HG03442 (cell line): Measurements from ENCODE around the gene FAM25G.
"Not testable (repeated sequence)": the region's sequence is repeated elsewhere in the genome, so short reads cannot be mapped to it uniquely, and the experiment has no call there.

Experiments used
- ATAC-seq: cut with Tn5 transposase; IDR thresholded peaks from one replicate; pipeline ENCODE4 v1.9.1; 2021; ENCODE audit warnings: mild to moderate bottlenecking, moderate library complexity; ENCODE audit not compliant: unreplicated experiment

Gene FAM25G

DNA sequence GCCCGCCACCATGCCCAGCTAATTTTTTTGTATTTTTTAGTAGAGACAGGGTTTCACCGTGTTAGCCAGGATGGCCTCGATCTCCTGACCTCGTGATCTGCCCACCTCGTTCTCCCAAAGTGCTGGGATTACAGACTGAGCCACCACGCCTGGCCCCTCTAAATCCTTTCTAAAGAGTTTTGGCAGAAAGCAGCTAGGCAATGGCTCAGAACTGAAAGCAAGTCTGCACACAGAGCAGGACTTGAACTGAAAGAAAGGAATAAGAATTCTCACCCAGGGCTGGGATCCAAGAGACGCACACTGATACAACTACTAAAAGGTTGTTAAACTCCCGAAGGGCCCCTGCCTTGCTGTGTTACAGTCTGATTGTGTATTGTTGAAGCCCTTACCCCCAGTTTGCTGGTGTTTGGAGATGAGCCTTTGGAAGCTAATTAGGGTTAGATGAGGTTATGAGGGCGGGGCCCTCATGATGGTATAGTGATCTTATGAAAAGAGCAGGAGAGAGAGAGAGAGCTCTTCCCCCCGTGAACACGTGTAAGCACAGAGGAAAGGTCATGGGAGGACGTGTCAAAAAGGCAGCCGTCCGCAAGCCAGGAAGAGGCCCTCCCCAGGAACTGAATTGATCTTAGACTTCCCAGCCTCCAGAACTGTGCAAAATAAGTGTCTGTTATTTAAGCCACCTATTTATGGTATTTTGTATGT lies 26.1 kb downstream of the FAM25G start:
- ATAC-seq: not testable (repeated sequence)

DNA sequence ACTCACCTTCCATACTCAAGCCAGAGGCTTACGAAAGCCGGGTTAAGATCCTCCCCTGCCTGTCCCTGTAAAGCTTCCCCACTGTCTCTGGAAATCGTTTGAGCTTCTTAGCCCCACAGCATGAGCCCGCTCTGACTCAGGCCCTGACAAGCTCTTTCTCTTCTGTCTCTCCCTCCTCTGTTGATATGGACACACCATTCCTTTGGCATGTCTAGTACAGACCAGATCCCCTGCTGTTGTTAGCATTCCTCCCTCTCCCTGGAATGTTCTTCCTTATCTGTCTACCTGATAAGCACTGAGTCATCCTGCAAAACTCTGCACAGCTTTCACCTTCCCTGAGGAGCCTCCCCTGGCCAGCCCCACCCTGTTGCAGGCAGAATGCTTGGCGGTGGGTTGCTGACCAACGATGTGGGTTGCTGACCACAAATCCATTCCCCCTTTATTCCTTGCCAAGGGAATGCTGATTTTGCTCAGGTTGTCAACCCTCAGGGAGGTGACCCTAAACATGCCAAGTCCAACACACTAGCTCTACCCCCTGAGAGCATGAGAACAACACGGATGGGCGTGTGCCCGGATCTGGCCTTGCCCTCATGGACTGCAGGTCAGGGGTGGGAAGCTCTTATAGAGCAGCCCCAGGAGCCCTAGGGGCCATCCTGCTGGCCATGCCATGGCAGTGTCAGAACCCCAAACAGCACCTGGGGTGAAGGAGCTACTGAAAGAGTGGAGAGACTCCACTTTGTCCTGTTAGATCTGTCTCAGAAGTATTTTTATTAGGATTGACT lies 28.7 kb downstream of the FAM25G start:
- ATAC-seq: not testable (repeated sequence)

DNA sequence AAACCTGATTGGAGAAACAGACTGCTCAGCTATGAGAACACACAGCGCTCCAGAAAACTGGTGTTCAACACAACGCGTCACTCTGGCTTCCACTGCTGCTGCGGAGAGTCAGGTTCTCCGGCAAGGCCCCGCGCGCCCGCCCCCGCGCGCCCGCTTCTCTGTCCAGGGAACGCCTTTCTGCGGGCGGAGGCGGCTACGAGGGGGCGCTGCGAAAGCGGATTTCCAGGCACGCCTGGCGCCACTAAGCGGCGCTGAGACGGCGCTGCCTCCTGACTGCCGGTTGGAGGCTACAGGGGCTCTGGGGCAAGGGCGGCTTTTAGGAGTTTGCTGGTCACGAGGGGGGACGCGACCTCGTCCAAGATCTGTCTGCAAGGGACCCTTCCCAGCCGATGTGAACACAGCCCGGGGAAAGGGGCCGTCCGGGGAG lies 30.2 kb downstream of the FAM25G start:
- not testable (repeated sequence) for ATAC-seq

DNA sequence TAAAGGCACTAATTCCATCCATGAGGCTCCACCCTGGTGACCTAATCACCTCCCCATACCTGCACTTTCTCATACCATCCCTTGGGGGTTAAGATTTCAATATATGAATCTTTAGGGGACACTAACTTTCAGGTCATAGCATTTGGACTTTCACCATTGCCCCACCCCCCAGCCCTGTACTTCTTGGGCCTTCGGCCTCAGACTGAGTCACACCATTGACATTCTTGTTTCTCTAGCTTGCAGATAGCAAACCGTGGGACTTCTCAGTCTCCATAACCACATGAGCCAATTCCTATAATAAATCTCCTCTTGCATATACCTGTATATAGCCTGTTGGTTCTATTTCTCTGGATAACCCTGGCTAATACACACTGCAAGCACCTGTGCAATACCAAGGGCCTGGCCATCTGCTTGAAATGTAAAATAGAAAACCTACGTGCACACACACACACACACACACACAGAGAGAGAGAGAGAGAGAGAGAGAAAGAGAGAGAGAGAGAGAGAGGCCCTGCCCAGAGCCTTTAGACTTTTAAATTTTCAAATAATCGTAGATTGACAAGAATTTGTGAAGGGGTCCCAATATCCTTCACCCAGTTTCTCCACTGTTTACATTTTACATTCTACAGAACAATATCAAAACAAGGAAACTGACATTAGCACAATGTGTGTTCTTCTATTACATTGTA lies 32.9 kb downstream of the FAM25G start:
- ATAC-seq: no peak

DNA sequence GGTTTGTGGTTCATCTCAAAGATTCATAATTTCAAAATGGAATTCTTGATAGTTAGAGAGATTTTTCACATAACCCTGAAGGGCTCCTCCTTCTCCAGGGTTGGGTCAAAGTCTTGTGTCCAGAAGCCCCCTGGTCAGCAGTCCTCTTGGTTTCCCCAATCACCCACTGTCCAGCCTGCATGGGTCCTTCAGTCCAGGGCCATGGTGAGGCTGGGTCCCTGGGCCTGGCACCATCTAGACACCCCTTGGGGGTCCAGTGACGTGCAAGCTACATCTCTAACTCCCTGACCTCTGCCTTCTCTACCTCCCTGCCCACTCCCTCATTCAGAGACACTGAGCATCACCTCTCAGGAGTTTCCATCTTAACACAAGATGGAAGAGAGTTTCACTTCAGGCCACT lies 33.7 kb downstream of the FAM25G start:
- ATAC-seq: no peak

DNA sequence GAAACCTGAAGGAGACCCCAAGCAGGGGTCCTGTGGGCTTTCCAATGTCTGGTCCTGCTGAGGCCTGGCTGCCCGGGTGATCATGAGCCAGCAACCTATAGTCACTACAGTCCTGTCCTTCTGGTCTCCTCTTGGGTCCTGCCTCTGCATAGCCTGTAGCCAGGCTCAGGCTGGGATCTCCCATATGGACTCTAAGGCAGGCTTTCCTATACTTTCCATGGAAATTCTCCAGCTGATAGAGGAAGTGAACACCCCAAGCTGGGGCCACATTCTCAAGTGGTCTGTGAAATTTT lies 34.0 kb downstream of the FAM25G start:
- ATAC-seq: no peak

DNA sequence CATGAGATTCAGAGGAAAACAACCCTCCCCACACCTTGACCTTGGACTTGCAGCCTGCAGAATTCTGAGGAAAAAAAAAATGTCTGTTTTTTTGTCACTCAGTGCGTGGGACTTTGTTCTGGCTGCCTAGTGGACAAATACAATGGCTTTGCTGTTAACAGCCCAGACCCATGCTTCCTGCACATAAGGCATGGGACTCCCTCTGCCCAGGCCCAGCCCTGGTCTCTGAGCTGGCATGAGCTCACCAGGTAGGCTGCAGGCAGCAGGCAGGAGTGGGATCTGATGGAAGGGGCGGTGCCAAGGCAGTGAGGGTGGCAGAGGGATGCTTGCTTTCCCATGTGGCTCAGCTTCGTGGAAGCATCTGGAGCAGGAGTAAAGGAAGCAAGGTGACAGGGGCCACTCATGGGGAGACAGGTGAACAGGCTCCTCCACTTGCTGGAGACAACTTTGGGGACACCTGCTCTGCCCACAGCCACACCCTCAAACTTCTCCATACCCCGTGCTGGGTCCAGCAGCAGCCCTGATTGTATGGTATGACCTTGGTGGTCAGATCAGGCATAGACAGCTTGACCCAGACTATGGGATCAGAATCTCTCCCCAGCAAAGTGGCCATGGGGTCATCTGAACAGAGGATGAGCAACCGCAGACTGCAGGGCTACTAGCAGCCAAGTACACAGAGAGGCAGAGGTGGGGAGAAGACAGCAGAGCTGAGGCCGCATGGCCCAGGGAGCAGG lies 34.5 kb downstream of the FAM25G start:
- ATAC-seq: no peak

DNA sequence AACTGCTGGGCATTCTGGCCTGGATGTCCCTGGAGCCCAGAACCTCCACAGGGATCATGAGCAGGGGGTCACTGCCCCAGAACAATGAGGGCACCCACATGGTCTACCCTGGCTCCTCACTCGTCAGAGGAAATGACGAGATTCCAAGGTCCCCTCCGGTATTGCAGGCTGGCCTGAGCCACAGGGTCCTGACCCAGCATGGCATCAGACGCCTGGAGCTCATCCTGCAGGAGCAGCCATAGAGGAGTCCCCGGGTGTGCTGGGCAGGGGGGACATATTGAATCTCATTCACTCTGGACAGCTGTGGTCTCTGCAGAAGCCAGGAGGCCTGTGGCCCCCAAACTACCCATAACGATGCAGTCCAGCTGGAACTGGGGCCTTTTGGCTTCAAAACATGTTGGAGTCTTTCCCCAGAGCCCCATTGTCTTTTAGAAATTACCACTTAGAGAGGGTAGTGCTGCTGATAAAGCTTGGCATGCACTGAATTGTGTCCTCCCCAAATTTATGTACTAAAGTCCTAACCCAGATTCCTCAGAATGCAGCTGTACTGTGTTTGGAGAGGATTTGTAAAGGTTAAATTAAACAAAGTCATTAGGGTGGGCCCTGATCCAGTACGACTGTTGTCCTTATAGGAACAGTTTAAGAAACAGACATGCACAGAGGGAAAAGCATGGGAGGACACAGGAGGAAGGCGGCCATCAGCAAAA lies 35.3 kb downstream of the FAM25G start:
- ATAC-seq: no peak

DNA sequence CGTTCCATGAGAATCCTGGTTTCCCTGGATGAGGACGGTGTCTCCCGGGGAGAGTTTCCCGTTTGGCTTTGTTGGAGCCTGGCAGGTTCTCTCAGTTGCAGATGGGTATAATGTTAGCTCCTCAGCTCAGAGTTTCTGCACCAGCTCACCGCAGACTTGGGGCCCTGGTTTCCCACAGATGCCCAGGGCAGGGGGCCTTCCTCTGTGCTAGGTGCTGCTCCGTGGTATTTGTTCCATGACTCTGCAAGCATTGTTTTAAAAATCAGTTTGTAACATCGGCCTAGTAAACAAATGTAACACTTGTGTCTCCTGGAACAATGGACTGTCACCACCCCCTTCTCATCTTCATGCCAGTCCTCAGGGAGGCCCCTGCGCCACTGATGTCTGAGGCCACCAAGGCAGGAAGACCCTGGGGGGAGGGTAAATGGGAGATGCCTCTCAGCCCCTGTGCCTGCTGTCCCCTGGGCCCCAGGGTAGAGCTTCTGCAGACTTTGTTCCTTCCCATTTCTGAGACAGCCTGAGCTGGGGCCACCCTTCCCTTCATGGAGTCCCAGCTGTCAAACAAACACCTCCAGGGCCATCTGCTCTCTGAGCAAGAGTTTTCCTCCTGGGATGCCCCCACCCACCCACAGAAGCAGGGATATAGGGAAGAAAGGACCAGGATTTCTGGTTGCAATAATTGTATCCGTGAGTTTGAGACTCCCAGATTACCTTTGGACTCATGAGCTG lies 36.0 kb downstream of the FAM25G start:
- not testable (repeated sequence) for ATAC-seq

DNA sequence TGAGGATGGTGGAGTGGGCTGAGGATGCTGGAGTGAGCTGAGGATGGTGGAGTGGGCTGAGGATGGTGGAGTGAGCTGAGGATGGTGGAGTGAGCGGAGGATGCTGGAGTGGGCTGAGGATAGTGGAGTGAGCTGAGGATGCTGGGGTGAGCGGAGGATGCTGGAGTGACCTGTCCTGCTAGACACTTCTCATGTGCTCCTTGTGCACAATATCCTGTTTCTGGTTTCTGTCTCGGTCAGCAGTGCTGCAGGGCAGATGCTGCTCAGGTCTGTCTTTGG lies 36.8 kb downstream of the FAM25G start:
- ATAC-seq: no peak

DNA sequence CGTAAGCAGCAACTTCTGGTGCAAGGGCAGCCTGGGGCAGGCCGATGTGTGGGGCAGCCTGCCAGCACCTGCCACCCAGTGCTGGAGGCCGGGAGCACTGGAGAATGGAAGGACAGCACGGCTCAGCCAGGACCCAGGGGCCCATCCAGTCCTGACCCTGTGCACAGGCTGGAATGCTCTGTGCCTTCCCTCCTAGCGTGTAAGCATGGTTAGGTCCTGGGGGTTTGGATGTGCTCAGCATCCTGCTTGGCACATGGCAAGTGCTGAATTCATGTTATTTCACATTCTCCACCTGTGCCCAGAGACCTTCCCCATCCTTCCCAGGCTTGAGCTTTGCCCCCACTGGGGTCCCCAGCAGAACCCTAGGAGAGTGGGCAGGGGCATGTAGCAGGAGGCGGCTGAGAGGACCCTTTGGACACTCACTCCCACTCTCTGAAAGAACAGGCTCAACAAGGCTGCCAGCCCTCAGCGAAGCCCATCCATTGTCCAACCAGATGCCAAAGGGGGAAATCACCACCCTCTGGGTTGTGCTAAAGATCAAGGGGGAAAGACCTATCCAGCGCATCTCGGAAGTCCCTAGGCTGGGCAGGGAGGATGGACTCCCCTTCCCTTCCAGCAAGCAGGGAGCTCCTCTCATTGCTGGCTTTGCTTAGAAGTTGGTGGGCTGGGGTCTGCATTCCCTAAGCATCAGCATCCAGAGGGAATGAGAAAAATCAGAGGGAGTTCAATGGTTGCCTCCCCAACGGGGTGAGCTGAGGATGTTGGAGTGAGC lies 37.3 kb downstream of the FAM25G start:
- no peak for ATAC-seq

DNA sequence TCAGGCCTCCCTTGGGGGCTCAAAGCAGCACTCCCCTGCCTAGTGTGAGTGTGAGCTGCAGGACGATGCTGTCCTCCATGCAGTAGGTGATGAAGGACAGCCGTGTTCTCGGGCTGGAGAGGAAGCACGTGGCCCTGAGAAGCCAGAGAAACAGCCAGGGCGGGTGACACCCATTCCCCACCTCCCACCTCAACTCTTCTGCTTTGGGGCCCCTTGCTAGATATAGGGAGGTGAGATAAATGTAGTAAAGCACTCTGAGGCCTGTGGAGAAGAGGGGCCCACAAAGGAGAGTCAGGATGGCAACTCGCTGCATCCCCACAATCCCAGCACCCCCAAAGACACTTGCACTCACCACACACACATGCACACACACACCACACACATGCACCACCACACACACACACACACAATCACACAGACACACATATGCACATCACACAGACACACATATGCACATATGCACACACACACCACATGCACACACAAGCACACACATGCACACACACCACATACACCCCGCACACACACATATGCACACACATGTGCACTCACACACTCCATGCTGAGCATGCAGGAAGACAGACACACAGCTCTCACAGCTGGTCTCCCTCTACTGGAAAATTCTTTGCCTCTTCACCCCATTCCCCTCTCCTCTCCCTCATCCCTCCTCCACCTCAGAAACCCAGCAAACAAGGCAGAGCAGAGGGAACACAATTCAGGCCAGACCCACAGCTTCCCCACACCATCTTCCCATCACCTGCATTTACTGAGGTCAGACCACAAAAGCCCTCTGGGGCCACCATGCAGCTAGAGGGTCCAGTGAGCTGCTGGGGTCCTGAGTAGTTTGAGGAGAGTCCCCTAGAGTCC lies 38.1 kb downstream of the FAM25G start:
- ATAC-seq: no peak

DNA sequence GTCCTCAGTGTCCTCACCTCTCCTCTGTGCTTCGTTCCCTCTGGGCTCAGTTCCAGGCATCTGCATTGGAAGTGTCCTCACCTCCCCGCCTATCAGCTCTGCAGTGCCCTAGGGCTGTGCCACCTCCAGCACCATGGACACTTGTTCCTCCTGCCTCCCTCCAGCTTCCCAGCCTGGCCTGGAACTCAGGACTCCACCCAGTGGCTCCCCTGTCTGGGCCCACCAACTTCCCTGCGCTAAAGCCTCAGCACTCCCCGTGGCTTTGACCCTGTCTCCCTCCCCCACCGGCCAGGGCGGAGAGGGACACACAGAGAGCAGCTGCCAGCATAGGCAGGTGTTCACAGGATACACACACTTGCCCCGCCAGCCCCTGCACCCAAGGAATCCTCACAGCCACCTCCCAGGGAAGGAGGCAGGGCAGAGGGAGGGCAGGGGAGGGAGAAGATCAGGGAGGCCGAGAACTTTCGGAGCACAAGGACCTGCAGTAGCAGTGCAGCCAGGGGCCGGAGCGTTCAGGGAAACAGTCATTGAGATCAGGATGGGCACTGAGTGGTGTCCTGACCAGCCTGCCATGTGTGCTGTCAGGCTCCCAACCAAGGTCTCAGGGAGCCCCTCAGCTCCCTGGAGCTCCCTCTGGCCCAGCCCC lies 38.9 kb downstream of the FAM25G start:
- no peak for ATAC-seq

DNA sequence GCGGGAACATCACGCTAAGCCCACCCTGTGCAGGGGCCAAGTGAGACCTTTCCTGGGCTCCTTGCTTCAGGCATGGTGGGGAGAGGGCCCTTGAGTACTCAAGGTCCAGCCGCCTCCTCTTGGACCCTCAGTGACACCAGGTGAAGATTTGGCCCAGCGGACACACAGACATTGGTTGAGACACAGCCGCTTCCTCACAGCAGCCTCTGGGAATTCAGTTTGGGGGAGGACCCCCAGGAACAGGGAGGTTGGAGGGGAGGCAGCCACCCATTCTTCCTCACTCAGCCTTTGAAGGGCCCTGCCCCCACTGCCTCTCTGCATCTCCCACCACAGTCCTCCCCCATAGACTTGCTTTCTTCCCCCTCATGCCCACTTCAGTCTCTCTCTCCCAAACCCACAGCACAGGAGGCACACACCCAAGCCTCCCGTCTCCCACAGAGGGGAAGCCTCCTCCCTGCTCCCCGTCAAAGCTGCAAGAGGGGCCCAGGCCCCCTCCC lies 39.5 kb downstream of the FAM25G start:
- ATAC-seq: no peak

DNA sequence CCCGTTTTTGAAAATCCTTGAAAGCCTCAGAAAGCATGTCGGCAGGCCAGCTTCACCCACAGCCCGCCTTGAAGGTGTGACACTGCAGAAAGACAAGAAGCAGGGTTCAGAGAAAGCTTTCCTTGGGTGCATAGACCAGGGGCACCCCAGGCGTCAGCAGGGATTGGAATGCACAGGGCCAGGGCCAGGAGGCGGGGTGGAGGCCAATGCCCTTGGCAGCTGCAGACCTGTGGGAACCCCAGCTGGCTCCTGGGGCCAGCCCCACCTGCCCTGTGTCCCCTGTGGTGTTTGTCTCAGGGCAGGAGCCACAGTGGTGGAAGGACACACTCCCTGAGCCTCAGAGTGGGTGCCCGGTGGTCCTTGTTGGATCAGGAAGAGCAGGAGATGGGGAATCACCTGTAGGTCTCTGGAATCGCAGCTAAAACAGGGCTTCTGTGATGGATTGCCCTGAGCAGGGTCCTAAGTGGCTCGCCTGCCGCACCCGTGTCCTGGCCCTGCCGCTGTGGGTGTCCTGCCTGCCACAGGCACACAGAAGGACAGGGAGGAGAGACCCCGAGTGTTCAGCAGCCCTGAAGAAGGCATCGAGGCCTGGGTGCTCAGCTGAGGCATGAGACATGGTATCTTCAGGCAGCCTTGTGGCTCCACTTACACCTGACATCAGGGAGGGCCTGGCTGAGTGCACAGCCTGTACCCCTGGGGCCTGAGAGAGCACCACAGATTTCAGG lies 40.1 kb downstream of the FAM25G start:
- no peak for ATAC-seq

DNA sequence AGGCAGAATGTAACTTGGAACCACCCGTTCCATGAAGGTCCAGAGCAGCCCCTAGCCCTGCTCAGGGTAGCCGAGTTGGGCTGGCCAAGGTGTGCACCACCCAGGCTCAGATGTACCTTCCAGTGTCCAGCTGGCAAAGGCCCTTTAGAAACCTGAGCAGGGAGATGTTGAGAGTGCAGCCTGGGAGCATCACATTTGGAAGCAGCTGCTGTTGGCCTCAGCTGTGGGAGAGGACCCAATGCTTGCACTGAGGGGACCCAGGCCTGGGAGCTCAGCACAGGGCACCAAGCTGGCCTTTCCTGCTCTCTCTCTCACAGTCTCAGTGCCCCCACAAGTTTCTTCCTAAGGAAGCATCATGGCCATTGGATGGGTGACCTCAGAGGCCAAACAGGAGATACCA lies 41.1 kb downstream of the FAM25G start:
- no peak for ATAC-seq

DNA sequence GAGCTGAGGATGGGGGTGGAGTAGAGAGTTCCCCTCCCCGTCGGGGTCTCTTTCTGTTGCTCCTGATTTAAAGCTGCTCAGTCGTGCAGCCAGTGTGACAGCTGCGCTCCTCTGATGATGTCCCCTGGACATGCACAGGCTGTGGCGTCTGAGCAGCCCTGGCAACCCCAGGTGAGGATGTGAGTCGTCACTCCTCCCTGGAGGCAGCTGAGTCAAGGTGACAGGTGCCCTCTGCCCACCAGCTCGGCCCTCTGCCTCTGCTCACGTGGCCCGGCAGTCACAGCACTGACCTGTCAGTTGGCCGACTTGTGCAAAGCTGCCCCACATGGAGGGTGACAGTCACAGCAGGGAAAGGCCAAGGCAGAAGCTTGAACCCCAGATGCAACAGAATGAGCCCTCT lies 41.5 kb downstream of the FAM25G start:
- ATAC-seq: no peak
